H9 (cell line): Measurements from ENCODE around the gene OR52K1. TPM values are rescaled to one million over a fixed set of nuclear protein-coding genes. Genes with fewer than 3 reads are reported as not detected.

Source experiments
- DNase-seq: peaks from one replicate; pipeline ENCODE4 v3.0.0-alpha.2; 2017
- H2AFZ ChIP-seq: one replicate; pipeline ENCODE4 v1.6.1; 2013; ENCODE audit warnings: mild to moderate bottlenecking, low read length, control low read depth, moderate library complexity
- H2AK5ac ChIP-seq: 2 replicates; pipeline ENCODE4 v1.6.1; 2013; ENCODE audit warnings: low read length, control low read depth, mixed read lengths; ENCODE audit not compliant: insufficient read length
- H2BK120ac ChIP-seq: one replicate; pipeline ENCODE4 v1.6.1; 2013; ENCODE audit warnings: low read depth, mild to moderate bottlenecking, low read length, control low read depth, inconsistent platforms; ENCODE audit not compliant: poor library complexity, severe bottlenecking
- H2BK12ac ChIP-seq: 2 replicates; pipeline ENCODE4 v1.6.1; 2013; ENCODE audit warnings: low read length, control low read depth, mixed read lengths, low read depth; ENCODE audit not compliant: insufficient read length
- H2BK15ac ChIP-seq: 2 replicates; pipeline ENCODE4 v1.6.1; 2013; ENCODE audit warnings: low read depth, low read length, control low read depth
- H2BK20ac ChIP-seq: one replicate; pipeline ENCODE4 v1.6.1; 2013; ENCODE audit warnings: low read depth, mild to moderate bottlenecking, low read length, control low read depth, inconsistent platforms; ENCODE audit not compliant: poor library complexity, severe bottlenecking
- H2BK5ac ChIP-seq: 2 replicates; pipeline ENCODE4 v1.6.1; 2013; ENCODE audit warnings: low read length, control low read depth, mixed read lengths; ENCODE audit not compliant: insufficient read length
- H3K14ac ChIP-seq: 2 replicates; pipeline ENCODE4 v1.6.1; 2013; ENCODE audit warnings: low read length, control low read depth; ENCODE audit not compliant: insufficient read depth
- H3K18ac ChIP-seq: 2 replicates; pipeline ENCODE4 v1.6.1; 2013; ENCODE audit warnings: low read depth, mild to moderate bottlenecking, mixed read lengths, low read length, control low read depth; ENCODE audit not compliant: insufficient read length
- H3K23ac ChIP-seq: 2 replicates; pipeline ENCODE4 v1.6.1; 2013; ENCODE audit warnings: low read length, control low read depth, mixed read lengths, low read depth; ENCODE audit not compliant: insufficient read length
- H3K23me2 ChIP-seq: 2 replicates; pipeline ENCODE4 v1.6.1; 2013; ENCODE audit warnings: low read depth, mild to moderate bottlenecking, mixed read lengths, low read length, control low read depth; ENCODE audit not compliant: insufficient read length, poor library complexity, severe bottlenecking
- H3K27ac ChIP-seq: 2 replicates; pipeline ENCODE4 v1.5.1; 2013; ENCODE audit warnings: low read length, control low read depth, mixed read lengths, low read depth; ENCODE audit not compliant: insufficient read length
- H3K27me3 ChIP-seq: 2 replicates; pipeline ENCODE4 v1.6.1; 2013; ENCODE audit warnings: low read length, control low read depth, inconsistent platforms; ENCODE audit not compliant: insufficient read depth
- H3K4ac ChIP-seq: 2 replicates; pipeline ENCODE4 v1.6.1; 2013; ENCODE audit warnings: low read depth, mild to moderate bottlenecking, control low read depth, inconsistent platforms, low read length, moderate library complexity
- H3K4me1 ChIP-seq: 2 replicates; pipeline ENCODE4 v1.6.1; 2013; ENCODE audit warnings: low read length, control low read depth, inconsistent platforms; ENCODE audit not compliant: insufficient read depth
- H3K4me2 ChIP-seq: 2 replicates; pipeline ENCODE4 v1.6.1; 2013; ENCODE audit warnings: low read length, control low read depth, mixed read lengths; ENCODE audit not compliant: insufficient read length, insufficient read depth
- H3K56ac ChIP-seq: 2 replicates; pipeline ENCODE4 v1.6.1; 2013; ENCODE audit warnings: low read depth, mild to moderate bottlenecking, mixed read lengths, low read length, control low read depth; ENCODE audit not compliant: insufficient read length
- H3K79me1 ChIP-seq: 2 replicates; pipeline ENCODE4 v1.6.1; 2013; ENCODE audit warnings: low read depth, mild to moderate bottlenecking, moderate library complexity, low read length, control low read depth, inconsistent platforms; ENCODE audit not compliant: insufficient read depth, poor library complexity, severe bottlenecking
- H3K79me2 ChIP-seq: 2 replicates; pipeline ENCODE4 v1.6.1; 2013; ENCODE audit warnings: low read length, control low read depth, inconsistent platforms; ENCODE audit not compliant: insufficient read depth
- H3K9ac ChIP-seq: 2 replicates; pipeline ENCODE4 v1.6.1; 2013; ENCODE audit warnings: low read length, control low read depth, mixed read lengths; ENCODE audit not compliant: insufficient read length; ENCODE audit errors: extremely low read depth
- H3K9me3 ChIP-seq: one replicate; pipeline ENCODE4 v1.6.1; 2013; ENCODE audit warnings: low read depth, low read length, inconsistent platforms; ENCODE audit not compliant: control insufficient read depth
- H3T11ph ChIP-seq: one replicate; pipeline ENCODE4 v1.6.1; 2013; ENCODE audit warnings: mild to moderate bottlenecking, low read length, control low read depth, inconsistent platforms
- H4K20me1 ChIP-seq: one replicate; pipeline ENCODE4 v1.6.1; 2013; ENCODE audit not compliant: control insufficient read depth, insufficient read length, insufficient read depth
- H4K5ac ChIP-seq: 2 replicates; pipeline ENCODE4 v1.6.1; 2013; ENCODE audit warnings: low read depth, mild to moderate bottlenecking, mixed read lengths, low read length, control low read depth; ENCODE audit not compliant: insufficient read length
- H4K8ac ChIP-seq: replicated peaks from 2 replicates; pipeline ENCODE4 v1.6.1; 2013; ENCODE audit warnings: low read length, control low read depth, mixed read lengths, low read depth; ENCODE audit not compliant: insufficient read length
- H4K91ac ChIP-seq: 2 replicates; pipeline ENCODE4 v1.6.1; 2013; ENCODE audit warnings: low read depth, mild to moderate bottlenecking, moderate library complexity, mixed read lengths, low read length, control low read depth; ENCODE audit not compliant: insufficient read length
- H3K27ac Mint-ChIP-seq, 3 experiments: 2 replicates in 2 of 3; 3 replicates in 1 of 3; pipeline ENCODE4 v1.8.0; 2020 to 2021; ENCODE audit warnings: mixed read lengths in 3 of 3, mild to moderate bottlenecking in 1 of 3, moderate library complexity in 1 of 3
- H3K27me3 Mint-ChIP-seq: 2 replicates; pipeline ENCODE4 v1.8.0; 2021; ENCODE audit warnings: low read depth, mild to moderate bottlenecking, moderate library complexity, mixed read lengths
- H3K36me3 Mint-ChIP-seq, 3 experiments: 2 replicates in 2 of 3; 3 replicates in 1 of 3; pipeline ENCODE4 v1.8.0; 2020 to 2021; ENCODE audit warnings: low read depth in 3 of 3, mixed read lengths in 3 of 3; ENCODE audit not compliant: insufficient read depth in 1 of 3
- H3K4me1 Mint-ChIP-seq, 2 experiments: 2 replicates each; pipeline ENCODE4 v1.8.0; 2020; ENCODE audit warnings: mixed read lengths in 2 of 2
- H3K4me3 Mint-ChIP-seq, 2 experiments: 2 replicates in 1 of 2; 3 replicates in 1 of 2; pipeline ENCODE4 v1.8.0; 2020 to 2021; ENCODE audit warnings: mild to moderate bottlenecking in 2 of 2, mixed read lengths in 2 of 2, moderate library complexity in 1 of 2
- H3K9me3 Mint-ChIP-seq, 2 experiments: 2 replicates in 1 of 2; 3 replicates in 1 of 2; pipeline ENCODE4 v1.8.0; 2020; ENCODE audit warnings: mild to moderate bottlenecking in 2 of 2, mixed read lengths in 2 of 2, moderate library complexity in 1 of 2
- total RNA-seq: library from RNA; stranded (reverse); gene quantifications from 2 replicates; pipeline ENCODE4 v1.2.1, GENCODE V29; 2021
- TF ChIP-seq, protein P1 (sequence below): fragments of 200-600 bp; sonication (generic); conservative IDR thresholded peaks from 3 replicates; pipeline ENCODE4 v1.8.0; 2021; ENCODE audit warnings: antibody characterized with exemption, mild to moderate bottlenecking

Gene OR52K1
- total RNA-seq, 1 experiment from 2014 or later = not detected

- peaks cover 2 to 7% of the 10 kb centered on the region in 2 experiments; a peak in 3 of 5 replicates for H3K9me3 Mint-ChIP-seq
These were observed 28.4 kb upstream of the OR52K1 start for GRCh38 chr11:4454021-4454420.

More at GRCh38 chr11:4454021-4454420, 28.4 kb upstream of the OR52K1 start:
- no peak overlapping the region for H2BK120ac ChIP-seq
- no peak overlapping the region for H3K4me3 Mint-ChIP-seq
- H4K5ac ChIP-seq = no peak overlapping the region
- H3K9me3 ChIP-seq = no peaks in the 10 kb centered on the region
- H3K56ac ChIP-seq = no peak overlapping the region
- H2BK20ac ChIP-seq = no peak overlapping the region
- H3K4me1 Mint-ChIP-seq = no peaks in the 10 kb centered on the region
- no peak overlapping the region for H2BK15ac ChIP-seq
- TF ChIP-seq, protein P1, sequence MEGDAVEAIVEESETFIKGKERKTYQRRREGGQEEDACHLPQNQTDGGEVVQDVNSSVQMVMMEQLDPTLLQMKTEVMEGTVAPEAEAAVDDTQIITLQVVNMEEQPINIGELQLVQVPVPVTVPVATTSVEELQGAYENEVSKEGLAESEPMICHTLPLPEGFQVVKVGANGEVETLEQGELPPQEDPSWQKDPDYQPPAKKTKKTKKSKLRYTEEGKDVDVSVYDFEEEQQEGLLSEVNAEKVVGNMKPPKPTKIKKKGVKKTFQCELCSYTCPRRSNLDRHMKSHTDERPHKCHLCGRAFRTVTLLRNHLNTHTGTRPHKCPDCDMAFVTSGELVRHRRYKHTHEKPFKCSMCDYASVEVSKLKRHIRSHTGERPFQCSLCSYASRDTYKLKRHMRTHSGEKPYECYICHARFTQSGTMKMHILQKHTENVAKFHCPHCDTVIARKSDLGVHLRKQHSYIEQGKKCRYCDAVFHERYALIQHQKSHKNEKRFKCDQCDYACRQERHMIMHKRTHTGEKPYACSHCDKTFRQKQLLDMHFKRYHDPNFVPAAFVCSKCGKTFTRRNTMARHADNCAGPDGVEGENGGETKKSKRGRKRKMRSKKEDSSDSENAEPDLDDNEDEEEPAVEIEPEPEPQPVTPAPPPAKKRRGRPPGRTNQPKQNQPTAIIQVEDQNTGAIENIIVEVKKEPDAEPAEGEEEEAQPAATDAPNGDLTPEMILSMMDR = no peak
- no peaks in the 10 kb centered on the region for H3K23me2 ChIP-seq
- no peak overlapping the region for H2BK5ac ChIP-seq
- no peak overlapping the region for H3K4ac ChIP-seq
- no peaks in the 10 kb centered on the region for H3K79me2 ChIP-seq
- H2AFZ ChIP-seq = no peak overlapping the region
- DNase-seq = no peak
- H3K36me3 Mint-ChIP-seq = peaks cover 0 to 4% (median 0%) of the 10 kb centered on the region in 3 experiments; a peak in 2 of 7 replicates
- no peak overlapping the region for H3K9ac ChIP-seq
- H3K23ac ChIP-seq = no peak overlapping the region
- H3K79me1 ChIP-seq = no peaks in the 10 kb centered on the region
- H3K4me1 ChIP-seq = no peaks in the 10 kb centered on the region
- no peaks in the 10 kb centered on the region for H3K27me3 ChIP-seq
- H3T11ph ChIP-seq = no peak overlapping the region
- H2AK5ac ChIP-seq = no peak overlapping the region
- no peak overlapping the region for H3K27ac Mint-ChIP-seq
- no peak overlapping the region for H3K4me2 ChIP-seq
- H3K27ac ChIP-seq = no peak overlapping the region
- H3K18ac ChIP-seq = no peak overlapping the region
- H2BK12ac ChIP-seq = no peak overlapping the region
- H3K14ac ChIP-seq = no peak overlapping the region
- H3K27me3 Mint-ChIP-seq = no peaks in the 10 kb centered on the region
- no peak overlapping the region for H4K8ac ChIP-seq
- no peak overlapping the region for H4K91ac ChIP-seq
- H4K20me1 ChIP-seq = no peaks in the 10 kb centered on the region
